ENCODE measurements around the gene RNGTT.

DNA sequence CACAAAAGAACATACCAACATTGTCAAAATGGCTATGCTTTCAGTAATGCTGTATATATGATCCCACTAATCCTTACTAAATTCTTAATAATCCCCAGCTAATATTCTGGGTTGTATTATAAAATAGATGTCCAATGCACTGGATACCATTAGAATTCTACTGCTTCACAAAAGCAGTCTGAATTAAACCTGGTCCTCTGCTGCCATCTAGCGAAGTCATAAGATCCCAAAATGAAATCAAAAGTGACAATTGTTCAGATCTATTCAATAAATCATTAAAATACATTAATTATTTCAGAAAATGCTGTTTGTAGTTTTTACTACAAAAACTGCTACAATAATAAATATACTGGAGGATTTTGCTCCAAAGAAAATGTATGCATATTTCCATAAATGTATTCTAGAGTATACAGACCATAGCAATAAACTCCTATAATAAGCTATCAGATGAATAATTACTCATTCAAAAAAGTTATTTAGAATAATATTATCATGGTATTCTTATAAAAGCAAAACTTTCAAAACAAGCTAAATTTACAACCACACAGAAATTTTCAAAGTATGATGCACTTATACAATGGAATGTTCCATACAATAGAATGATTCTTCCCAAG, 92.6 kb downstream of the RNGTT start:
- no peak for TF ChIP-seq EZH2 (IDR thresholded peaks at IDR 0.05; ENCODE audit: low read length)
- TF ChIP-seq CTCF (optimal IDR thresholded peaks at IDR 0.05 in 1 of 3, IDR thresholded peaks at IDR 0.05 in 1 of 3, conservative IDR thresholded peaks at IDR 0.05 in 1 of 3; ENCODE audit: extremely low read depth in 1 of 3, insufficient read depth in 2 of 3, low read length in 3 of 3) = peak in 2 of 3 experiments; percentile 24 to 37
